HG02571 (cell line): ENCODE measurements around the gene EFEMP2.

ENCODE experiments used
- ATAC-seq: cut with Tn5 transposase; IDR thresholded peaks from one replicate; pipeline ENCODE4 v1.9.1; 2021; ENCODE audit warnings: mild to moderate bottlenecking, moderate library complexity; ENCODE audit not compliant: unreplicated experiment

Gene EFEMP2

GRCh38 chr11:65885808-65886536 is 13.4 kb upstream of the EFEMP2 start:
- no peak for ATAC-seq

- no peak for ATAC-seq
Measured at GRCh38 chr11:65885231-65885630, 12.6 kb upstream of the EFEMP2 start.

- ATAC-seq, result no peak
Measured at GRCh38 chr11:65884716-65885092, 12.1 kb upstream of the EFEMP2 start.

- no peak for ATAC-seq
Measured at GRCh38 chr11:65883786-65884715, 11.5 kb upstream of the EFEMP2 start.

GRCh38 chr11:65883058-65883761 is 10.6 kb upstream of the EFEMP2 start:
- no peak for ATAC-seq

- ATAC-seq, result no peak
Measured at GRCh38 chr11:65882120-65883057, 9.8 kb upstream of the EFEMP2 start.

GRCh38 chr11:65880844-65881421 is 8.3 kb upstream of the EFEMP2 start:
- no peak for ATAC-seq

GRCh38 chr11:65880027-65880426 is 7.4 kb upstream of the EFEMP2 start:
- ATAC-seq, result no peak

- no peak for ATAC-seq
Measured at GRCh38 chr11:65879617-65880016, 7.0 kb upstream of the EFEMP2 start, which contains the start of gene CTSW. Gene CTSW, plus strand, starts transcription at chr11:65879837. Its CDS starts 18 bp downstream, at chr11:65879855.

- peak; percentile 79 for ATAC-seq
Measured at GRCh38 chr11:65873318-65874156, 937 bp upstream of the EFEMP2 start.

GRCh38 chr11:65871811-65872548 is 620 bp downstream of the EFEMP2 start:
- no peak for ATAC-seq

- ATAC-seq, result no peak
Measured at GRCh38 chr11:65870706-65871681, 1.6 kb downstream of the EFEMP2 start.

- no peak for ATAC-seq
Measured at GRCh38 chr11:65870307-65870658, 2.3 kb downstream of the EFEMP2 start.

GRCh38 chr11:65869643-65870306 is 2.8 kb downstream of the EFEMP2 start:
- no peak for ATAC-seq

- no peak for ATAC-seq
Measured at GRCh38 chr11:65868907-65869306, 3.7 kb downstream of the EFEMP2 start.

GRCh38 chr11:65868076-65868667 is 4.4 kb downstream of the EFEMP2 start:
- no peak for ATAC-seq
